ENCODE results near the gene FANCF. TPM values are rescaled to one million over a fixed set of nuclear protein-coding genes. Genes with fewer than 3 reads are reported as not detected.

FANCF gene
- total and polyA plus RNA-seq, 3 donors from 2014 or later: 11.3 to 14.8 (median 12.7) TPM

GRCh38 chr11:22602504-22602903 lies 23.1 kb downstream of the FANCF start:
- intact Hi-C loops (cut with DNase I; ENCODE audit: low total_unique reads): no loop called here
- no peaks in the 10 kb centered on the region for H3K27me3 ChIP-seq
- no peak for TF ChIP-seq POLR2A (IDR thresholded peaks at IDR 0.05)
- TF ChIP-seq, protein P1, sequence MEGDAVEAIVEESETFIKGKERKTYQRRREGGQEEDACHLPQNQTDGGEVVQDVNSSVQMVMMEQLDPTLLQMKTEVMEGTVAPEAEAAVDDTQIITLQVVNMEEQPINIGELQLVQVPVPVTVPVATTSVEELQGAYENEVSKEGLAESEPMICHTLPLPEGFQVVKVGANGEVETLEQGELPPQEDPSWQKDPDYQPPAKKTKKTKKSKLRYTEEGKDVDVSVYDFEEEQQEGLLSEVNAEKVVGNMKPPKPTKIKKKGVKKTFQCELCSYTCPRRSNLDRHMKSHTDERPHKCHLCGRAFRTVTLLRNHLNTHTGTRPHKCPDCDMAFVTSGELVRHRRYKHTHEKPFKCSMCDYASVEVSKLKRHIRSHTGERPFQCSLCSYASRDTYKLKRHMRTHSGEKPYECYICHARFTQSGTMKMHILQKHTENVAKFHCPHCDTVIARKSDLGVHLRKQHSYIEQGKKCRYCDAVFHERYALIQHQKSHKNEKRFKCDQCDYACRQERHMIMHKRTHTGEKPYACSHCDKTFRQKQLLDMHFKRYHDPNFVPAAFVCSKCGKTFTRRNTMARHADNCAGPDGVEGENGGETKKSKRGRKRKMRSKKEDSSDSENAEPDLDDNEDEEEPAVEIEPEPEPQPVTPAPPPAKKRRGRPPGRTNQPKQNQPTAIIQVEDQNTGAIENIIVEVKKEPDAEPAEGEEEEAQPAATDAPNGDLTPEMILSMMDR (IDR thresholded peaks at IDR 0.05): no peak
- no peaks in the 10 kb centered on the region for H3K9me3 ChIP-seq
- H3K4me1 ChIP-seq: no peaks in the 10 kb centered on the region
- H3K4me3 ChIP-seq: no peak overlapping the region
- H3K27ac ChIP-seq: no peak overlapping the region
- no peaks in the 10 kb centered on the region for H3K36me3 ChIP-seq (ENCODE audit: low read depth, missing control alignments)
- DNase-seq: no peak

DNA sequence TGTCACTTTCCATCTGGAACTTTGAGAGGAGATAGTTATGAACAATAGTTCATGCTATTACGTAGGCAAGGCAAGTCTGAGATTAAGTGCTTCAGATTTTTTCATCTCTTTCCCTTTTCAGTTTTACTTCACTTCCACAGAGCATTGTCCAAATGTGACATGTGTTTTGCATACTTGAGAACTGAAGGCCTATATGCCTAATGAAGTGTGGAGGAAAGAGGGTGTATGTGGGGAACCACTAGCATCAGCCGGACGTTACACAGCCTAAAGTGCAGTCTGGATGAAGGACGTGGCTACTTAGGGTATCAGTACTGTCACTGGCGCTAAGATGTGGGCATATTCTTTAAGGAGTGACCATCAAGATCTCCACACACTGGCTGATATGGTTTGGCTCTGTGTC lies 26.2 kb downstream of the FANCF start:
- H3K4me1 ChIP-seq: no peaks in the 10 kb centered on the region
- intact Hi-C loops (cut with DNase I; ENCODE audit: low total_unique reads): no loop called here
- H3K36me3 ChIP-seq (ENCODE audit: low read depth, missing control alignments): no peaks in the 10 kb centered on the region
- no peak for TF ChIP-seq POLR2A (IDR thresholded peaks at IDR 0.05)
- TF ChIP-seq, protein P1 (IDR thresholded peaks at IDR 0.05): no peak
- H3K4me3 ChIP-seq: no peak overlapping the region
- DNase-seq: no peak
- H3K9me3 ChIP-seq: no peaks in the 10 kb centered on the region
- no peak overlapping the region for H3K27ac ChIP-seq
- no peaks in the 10 kb centered on the region for H3K27me3 ChIP-seq
- WGBS, 2 donors: 82 to 86% methylated on average over 5 of the region's 5 CpGs

GRCh38 chr11:22597062-22597461 lies 28.6 kb downstream of the FANCF start:
- DNase-seq: no peak
- no peaks in the 10 kb centered on the region for H3K36me3 ChIP-seq (ENCODE audit: low read depth, missing control alignments)
- no peak for TF ChIP-seq POLR2A (IDR thresholded peaks at IDR 0.05)
- TF ChIP-seq, protein P1 (IDR thresholded peaks at IDR 0.05): no peak
- WGBS, 2 donors: 78 to 82% methylated on average over 2 of the region's 2 CpGs
- no peak overlapping the region for H3K4me3 ChIP-seq
- H3K9me3 ChIP-seq: no peaks in the 10 kb centered on the region
- no peaks in the 10 kb centered on the region for H3K4me1 ChIP-seq
- H3K27me3 ChIP-seq: no peaks in the 10 kb centered on the region
- intact Hi-C loops (cut with DNase I; ENCODE audit: low total_unique reads): no loop called here
- H3K27ac ChIP-seq: no peak overlapping the region

DNA sequence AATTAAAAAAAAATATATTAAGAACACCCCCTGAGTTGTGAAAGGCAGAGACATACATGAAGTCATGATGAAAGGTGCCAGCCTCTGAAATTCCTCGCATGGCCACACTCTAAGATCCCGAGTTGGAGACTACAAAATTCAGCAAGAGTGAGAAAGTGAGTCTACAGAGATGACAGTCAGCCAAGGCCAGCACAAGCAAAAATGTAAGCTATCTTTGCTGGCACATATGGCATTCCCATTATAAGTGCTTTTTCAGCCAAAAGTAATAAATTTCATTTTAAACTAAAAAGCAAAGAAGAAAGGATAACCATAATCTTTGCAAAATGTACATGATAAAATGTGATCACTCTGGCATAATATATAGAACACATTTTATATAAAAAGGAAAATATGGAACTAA lies 40.6 kb downstream of the FANCF start:
- Histone ChIP-seq H3K9me3 (no peaks in the 10 kb centered on the region), H3K27ac (no peak overlapping the region), H3K27me3 (no peaks in the 10 kb centered on the region), H3K36me3 (ENCODE audit: low read depth, missing control alignments) (no peaks in the 10 kb centered on the region), H3K4me1 (no peaks in the 10 kb centered on the region), H3K4me3 (no peak overlapping the region)
- DNase-seq: no peak
- TF ChIP-seq, protein P1 (IDR thresholded peaks at IDR 0.05): no peak
- 69 to 75% methylated on average over 2 of the region's 2 CpGs for WGBS, 2 donors
- intact Hi-C loops (cut with DNase I; ENCODE audit: low total_unique reads): no loop called here

GRCh38 chr11:22583963-22584492 lies 41.6 kb downstream of the FANCF start:
- Histone ChIP-seq H3K4me3 (no peak overlapping the region), H3K36me3 (ENCODE audit: low read depth, missing control alignments) (no peaks in the 10 kb centered on the region), H3K4me1 (no peaks in the 10 kb centered on the region), H3K27ac (no peak overlapping the region), H3K27me3 (no peaks in the 10 kb centered on the region), H3K9me3 (no peaks in the 10 kb centered on the region)
- TF ChIP-seq, protein P1 (IDR thresholded peaks at IDR 0.05): no peak
- TF ChIP-seq POLR2A (IDR thresholded peaks at IDR 0.05): no peak
- intact Hi-C loops (cut with DNase I; ENCODE audit: low total_unique reads): no loop called here
- WGBS, 2 donors: 47 to 64% methylated on average over 12 of the region's 12 CpGs
- no peak for DNase-seq

Data from testis (tissue), 3 donors.